HG03196 (cell line): ENCODE results near the gene BRCA2.

Experiments used
- ATAC-seq: cut with Tn5 transposase; IDR thresholded peaks from one replicate; pipeline ENCODE4 v1.9.1; 2021; ENCODE audit not compliant: unreplicated experiment

The BRCA2 gene

GRCh38 chr13:32315238-32316027 is at the start of gene BRCA2, which contains the start of gene ZAR1L:
Gene BRCA2, plus strand, starts transcription at chr13:32315508. Its CDS starts 953 bp downstream, at chr13:32316461.
Gene ZAR1L, minus strand, starts transcription at chr13:32315363. Its CDS starts 3,438 bp downstream, at chr13:32311925.
- ATAC-seq = peak; percentile 91

GRCh38 chr13:32265726-32266125 is 49.6 kb upstream of the BRCA2 start:
- ATAC-seq = no peak

- ATAC-seq = no peak
Measured at GRCh38 chr13:32266130-32266529, 49.2 kb upstream of the BRCA2 start.

- peak; percentile 84 for ATAC-seq
Measured at GRCh38 chr13:32267836-32268439, 47.4 kb upstream of the BRCA2 start.

GRCh38 chr13:32272021-32272683 is 43.2 kb upstream of the BRCA2 start:
- ATAC-seq = no peak

GRCh38 chr13:32277839-32278238 is 37.5 kb upstream of the BRCA2 start:
- ATAC-seq = no peak

GRCh38 chr13:32278426-32278825 is 36.9 kb upstream of the BRCA2 start:
- no peak for ATAC-seq

GRCh38 chr13:32281096-32281495 is 34.2 kb upstream of the BRCA2 start:
- ATAC-seq = no peak

- no peak for ATAC-seq
Measured at GRCh38 chr13:32282096-32282711, 33.1 kb upstream of the BRCA2 start.

- ATAC-seq = no peak
Measured at GRCh38 chr13:32284927-32285632, 30.2 kb upstream of the BRCA2 start.

GRCh38 chr13:32285633-32285965 is 29.7 kb upstream of the BRCA2 start:
- ATAC-seq = no peak

GRCh38 chr13:32297206-32297605 is 18.1 kb upstream of the BRCA2 start:
- ATAC-seq = no peak

GRCh38 chr13:32298695-32299094 is 16.6 kb upstream of the BRCA2 start:
- no peak for ATAC-seq

GRCh38 chr13:32299893-32300292 is 15.4 kb upstream of the BRCA2 start:
- ATAC-seq = no peak

- ATAC-seq = no peak
Measured at GRCh38 chr13:32300406-32300805, 14.9 kb upstream of the BRCA2 start.

GRCh38 chr13:32300920-32301319 is 14.4 kb upstream of the BRCA2 start:
- no peak for ATAC-seq

- no peak for ATAC-seq
Measured at GRCh38 chr13:32302461-32302860, 12.8 kb upstream of the BRCA2 start.

- ATAC-seq = no peak
Measured at GRCh38 chr13:32305646-32306045, 9.7 kb upstream of the BRCA2 start.

- ATAC-seq = no peak
Measured at GRCh38 chr13:32309312-32310133, 5.8 kb upstream of the BRCA2 start.

- no peak for ATAC-seq
Measured at GRCh38 chr13:32310134-32310706, 5.1 kb upstream of the BRCA2 start.
